Body of pancreas (tissue), 4 donors: ENCODE results near the gene CELF5. TPM values are rescaled to one million over a fixed set of nuclear protein-coding genes. Genes with fewer than 3 reads are reported as not detected.

Experiments used
- ATAC-seq: fragments of 150-250 bp; one replicate; pipeline ENCODE4 v1.9.1; 2016
- DNase-seq, 4 donors: peaks; one replicate each; pipeline ENCODE4 v3.0.0-alpha.2; 2019
- H3K27ac ChIP-seq, 4 donors: fragments of 200-600 bp; sonication (generic); 1 replicate in 3 of 4; 2 replicates in 1 of 4; pipeline versions ENCODE4 v1.5.1 to v1.6.1; 2016 to 2019; ENCODE audit warnings: mild to moderate bottlenecking in 1 of 4, mixed read lengths in 1 of 4, moderate library complexity in 1 of 4
- H3K27me3 ChIP-seq, 2 donors: fragments of 200-600 bp; sonication (generic); one replicate each; pipeline ENCODE4 v1.6.0; 2016; ENCODE audit warnings: mild to moderate bottlenecking in 1 of 2
- H3K36me3 ChIP-seq, 2 donors: fragments of 200-600 bp; sonication (generic); replicated peaks in 1 of 2; 2 replicates each; pipeline ENCODE4 v1.5.1; 2016; ENCODE audit warnings: low read depth in 2 of 2; ENCODE audit not compliant: insufficient read depth in 1 of 2
- H3K4me1 ChIP-seq: fragments of 200-600 bp; sonication (generic); one replicate; pipeline ENCODE4 v1.6.0; 2016
- H3K4me3 ChIP-seq, 2 donors: fragments of 200-600 bp; sonication (generic); 1 replicate in 1 of 2; 2 replicates in 1 of 2; pipeline ENCODE4 v1.5.1; 2016 to 2019
- H3K9me3 ChIP-seq, 3 donors: fragments of 200-600 bp; sonication (generic); 1 replicate in 2 of 3; 2 replicates in 1 of 3; pipeline ENCODE4 v1.5.1; 2016
- CTCF ChIP-seq, 7 experiments: fragments of 450-650 bp in 4 of 7; fragments of 200-600 bp in 3 of 7; sonication (generic) in 3 of 7; IDR thresholded peaks; one replicate each; pipeline ENCODE4 v1.5.1; 2016 to 2019; ENCODE audit warnings: antibody characterized with exemption in 7 of 7
- POLR2A ChIP-seq, 3 donors: fragments of 450-650 bp; IDR thresholded peaks; one replicate each; pipeline ENCODE4 v1.6.1; 2016; ENCODE audit warnings: antibody characterized with exemption in 3 of 3, mild to moderate bottlenecking in 2 of 3
- WGBS, 2 donors: methylation state at CpG; one replicate each; pipeline ENCODE4 v1.1.5; 2017; 5-methylcytosine and 5-hydroxymethylcytosine counted together
- intact Hi-C: fragments of 100-400 bp; cut with DNase I; formaldehyde crosslinking; loops from one replicate; pipeline ENCODE4 v1.15.1; 2023
- total RNA-seq, 2 donors: library from RNA; depleted of rRNA; stranded (reverse); fragments of >200 nt; gene quantifications; one replicate each; pipeline ENCODE4 v1.1.0, GENCODE V29; 2016

CELF5 gene
- total RNA-seq, 2 donors from 2014 or later: 0.33 TPM; not detected in 1

GRCh38 chr19:3252650-3253049, 28.2 kb downstream of the CELF5 start:
- WGBS, 2 donors: 71 to 88% methylated on average over 2 of the region's 2 CpGs
- intact Hi-C loops: no loop called here
- TF ChIP-seq POLR2A (IDR thresholded peaks at IDR 0.05): no peak
- no peak for TF ChIP-seq CTCF (IDR thresholded peaks at IDR 0.05)

GRCh38 chr19:3253270-3253669, 28.8 kb downstream of the CELF5 start:
- DNase-seq (no peak), ATAC-seq (no peak)
- no peak overlapping the region for H3K27ac ChIP-seq
- no peak for TF ChIP-seq POLR2A (IDR thresholded peaks at IDR 0.05)
- no peak for TF ChIP-seq CTCF (IDR thresholded peaks at IDR 0.05)
- no peaks in the 10 kb centered on the region for H3K36me3 ChIP-seq
- no peaks in the 10 kb centered on the region for H3K27me3 ChIP-seq
- no peaks in the 10 kb centered on the region for H3K4me1 ChIP-seq
- H3K9me3 ChIP-seq: no peaks in the 10 kb centered on the region
- 37 to 47% methylated on average over 3 of the region's 3 CpGs for WGBS, 2 donors
- intact Hi-C loops: no loop called here
- H3K4me3 ChIP-seq: no peak overlapping the region

More at GRCh38 chr19:3252650-3253049, 28.2 kb downstream of the CELF5 start:
- Histone ChIP-seq H3K9me3 (no peaks in the 10 kb centered on the region), H3K27me3 (no peaks in the 10 kb centered on the region), H3K36me3 (no peaks in the 10 kb centered on the region), H3K4me3 (no peak overlapping the region), H3K27ac (no peak overlapping the region), H3K4me1 (no peaks in the 10 kb centered on the region)
- DNase-seq (no peak), ATAC-seq (no peak)

- Histone ChIP-seq H3K4me3 (no peak overlapping the region), H3K4me1 (no peaks in the 10 kb centered on the region), H3K36me3 (no peaks in the 10 kb centered on the region), H3K9me3 (no peaks in the 10 kb centered on the region), H3K27ac (no peak overlapping the region), H3K27me3 (no peaks in the 10 kb centered on the region)
- TF ChIP-seq CTCF (IDR thresholded peaks at IDR 0.05): no peak
- no peak for TF ChIP-seq POLR2A (IDR thresholded peaks at IDR 0.05)
- no peak for ATAC-seq
- intact Hi-C loops: no loop called here
- no peak for DNase-seq
Observed at GRCh38 chr19:3254520-3254919, 30.1 kb downstream of the CELF5 start.

- 75 to 83% methylated on average over 8 of the region's 8 CpGs for WGBS, 2 donors
- H3K27me3 ChIP-seq: no peaks in the 10 kb centered on the region
- H3K27ac ChIP-seq: no peak overlapping the region
- no peak overlapping the region for H3K4me3 ChIP-seq
- no peaks in the 10 kb centered on the region for H3K36me3 ChIP-seq
- H3K9me3 ChIP-seq: no peaks in the 10 kb centered on the region
- no peak for TF ChIP-seq CTCF (IDR thresholded peaks at IDR 0.05)
- TF ChIP-seq POLR2A (IDR thresholded peaks at IDR 0.05): no peak
- intact Hi-C loops: no loop called here
- DNase-seq: no peak
- H3K4me1 ChIP-seq: no peaks in the 10 kb centered on the region
- ATAC-seq: no peak
Observed at GRCh38 chr19:3257071-3257470, 32.6 kb downstream of the CELF5 start.

GRCh38 chr19:3262362-3262761, 37.9 kb downstream of the CELF5 start:
- intact Hi-C loops: no loop called here
- Histone ChIP-seq H3K4me1 (no peaks in the 10 kb centered on the region), H3K27ac (no peak overlapping the region), H3K9me3 (no peaks in the 10 kb centered on the region), H3K27me3 (no peaks in the 10 kb centered on the region), H3K36me3 (no peaks in the 10 kb centered on the region), H3K4me3 (no peak overlapping the region)
- WGBS, 2 donors: 81 to 83% methylated on average over 7 of the region's 7 CpGs
- no peak for DNase-seq
- TF ChIP-seq CTCF (IDR thresholded peaks at IDR 0.05) (no peak), POLR2A (IDR thresholded peaks at IDR 0.05) (no peak)
- no peak for ATAC-seq
